CD4-positive, alpha-beta T cell treated with Interleukin-21 for 1 hour (primary cell): ENCODE results near the gene FAF1.
"Not testable (repeated sequence)": the region's sequence is repeated elsewhere in the genome, so short reads cannot be mapped to it uniquely, and the experiment has no call there.

Experiments used
- DNase-seq: peaks from one replicate; pipeline ENCODE4 v3.0.0-alpha.2; 2020

The FAF1 gene

DNA sequence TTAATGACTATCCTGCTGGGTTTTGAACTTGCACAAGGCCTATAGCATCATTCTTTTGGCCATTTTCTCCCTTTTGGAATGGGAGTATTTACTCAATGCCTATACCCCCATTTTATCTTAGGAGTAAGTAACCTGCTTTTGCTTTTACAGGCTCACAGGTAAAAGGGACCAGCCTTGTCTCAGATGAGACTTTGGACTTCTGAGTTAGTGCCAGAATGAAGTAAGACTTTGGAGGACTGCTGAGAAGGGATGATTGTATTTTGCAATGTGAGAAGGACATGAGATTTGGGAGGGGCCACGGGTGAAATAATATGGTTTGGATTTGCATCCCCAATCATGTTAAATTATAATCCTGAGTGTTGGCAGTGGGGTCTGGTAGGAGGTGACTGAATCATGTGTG is 212.7 kb downstream of the FAF1 start:
- no peak for DNase-seq

DNA sequence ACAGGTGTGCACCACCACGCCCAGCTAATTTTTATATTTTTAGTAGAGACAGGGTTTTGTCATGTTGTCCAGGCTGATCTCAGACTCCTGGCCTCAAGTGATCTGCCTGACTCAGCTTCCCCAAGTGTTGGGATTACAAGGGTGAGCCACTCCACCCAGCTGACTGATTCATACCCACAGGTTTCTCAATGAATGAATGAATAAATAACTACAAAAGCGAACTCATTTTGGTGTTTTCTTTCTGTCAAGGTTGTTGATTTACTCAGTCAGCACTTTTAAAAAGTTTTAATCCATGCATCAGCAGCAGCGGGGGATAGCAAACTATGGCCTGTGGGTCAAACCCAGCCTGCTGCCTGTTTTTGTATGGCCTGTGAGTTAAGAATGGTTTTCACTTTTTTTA is 217.5 kb downstream of the FAF1 start:
- no peak for DNase-seq

DNA sequence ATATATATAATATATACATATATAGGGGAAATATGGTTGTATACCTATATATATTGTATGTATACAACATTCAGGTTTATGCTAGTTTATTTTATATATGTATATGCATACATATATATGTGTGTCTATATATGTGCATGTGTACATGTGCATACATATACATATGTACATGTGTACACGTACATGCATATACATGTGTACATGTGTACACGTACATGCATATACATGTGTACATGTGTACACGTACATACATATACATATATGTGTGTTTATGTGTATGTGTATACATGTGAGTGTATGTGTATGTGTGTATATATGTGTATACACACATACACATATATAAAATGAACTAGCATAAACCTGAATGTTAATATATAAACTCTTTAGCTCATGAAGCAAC is 220.9 kb downstream of the FAF1 start:
- no peak for DNase-seq

DNA sequence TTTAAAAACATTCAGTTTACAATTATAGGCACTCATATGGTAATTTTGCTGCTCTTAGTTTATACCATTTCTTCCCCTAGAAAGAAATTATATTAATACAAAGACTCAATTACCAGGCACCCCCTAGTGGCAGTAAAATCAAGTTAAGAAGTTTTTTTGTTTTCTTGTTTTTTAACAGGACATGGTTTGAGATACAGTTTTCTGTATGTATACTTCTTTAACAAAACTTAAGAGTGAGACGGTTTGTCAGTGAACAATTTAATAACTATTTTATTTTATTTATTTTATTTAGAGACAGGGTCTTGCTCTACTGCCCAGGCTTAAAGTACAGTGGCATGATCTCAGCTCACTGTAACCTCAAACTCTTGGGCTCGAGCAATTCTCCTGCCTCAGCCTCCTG is 224.6 kb downstream of the FAF1 start:
- no peak for DNase-seq

DNA sequence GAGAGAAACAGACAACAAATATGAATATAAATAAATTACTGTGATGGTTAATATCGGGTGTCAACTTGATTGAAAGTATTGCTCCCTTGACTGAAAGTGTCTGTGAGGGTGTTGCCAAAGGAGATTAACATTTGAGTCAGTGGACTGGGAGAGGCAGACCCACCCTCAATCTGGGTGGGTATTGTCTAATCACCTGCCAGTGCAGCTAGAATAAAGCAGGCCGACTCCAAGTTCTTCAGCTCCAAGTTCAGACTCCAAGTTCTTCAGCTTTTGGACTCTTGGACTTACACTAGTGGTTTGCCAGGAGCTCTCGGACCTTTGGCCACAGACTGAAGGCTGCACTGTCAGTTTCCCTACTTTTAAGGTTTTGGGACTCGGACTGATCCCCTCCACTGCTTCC is 232.5 kb downstream of the FAF1 start:
- DNase-seq, result not testable (repeated sequence)

DNA sequence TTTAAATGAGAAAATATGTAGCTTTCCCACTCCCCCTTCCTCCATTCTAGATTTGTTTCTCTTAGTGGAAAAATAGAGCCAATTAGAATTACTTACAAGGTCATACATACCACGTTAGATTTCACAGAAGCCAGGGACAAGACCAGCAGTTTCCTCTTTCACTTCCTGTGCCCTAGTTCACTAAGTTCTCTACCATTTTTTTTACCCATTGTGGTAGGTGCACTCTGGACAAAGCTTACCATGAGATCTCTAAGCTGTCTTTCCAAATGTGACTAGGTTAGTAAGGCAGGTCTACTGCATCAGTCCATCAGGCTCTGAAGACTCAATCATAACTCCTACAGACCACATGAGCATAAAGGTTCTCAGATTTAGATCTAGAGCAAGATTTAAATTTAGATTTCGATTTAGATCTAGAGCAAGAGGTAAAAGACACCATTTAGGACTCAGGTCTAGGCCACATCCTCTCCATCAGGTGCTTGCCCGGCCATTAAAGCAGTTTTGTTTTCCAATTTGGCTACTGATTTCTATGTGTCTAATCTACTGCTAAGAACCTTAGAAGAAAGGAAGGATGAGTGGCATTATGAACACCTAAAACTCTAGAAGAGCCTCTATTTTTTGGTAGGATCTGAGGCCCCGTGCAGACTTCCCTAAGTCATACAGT is 235.3 kb downstream of the FAF1 start:
- no peak for DNase-seq

DNA sequence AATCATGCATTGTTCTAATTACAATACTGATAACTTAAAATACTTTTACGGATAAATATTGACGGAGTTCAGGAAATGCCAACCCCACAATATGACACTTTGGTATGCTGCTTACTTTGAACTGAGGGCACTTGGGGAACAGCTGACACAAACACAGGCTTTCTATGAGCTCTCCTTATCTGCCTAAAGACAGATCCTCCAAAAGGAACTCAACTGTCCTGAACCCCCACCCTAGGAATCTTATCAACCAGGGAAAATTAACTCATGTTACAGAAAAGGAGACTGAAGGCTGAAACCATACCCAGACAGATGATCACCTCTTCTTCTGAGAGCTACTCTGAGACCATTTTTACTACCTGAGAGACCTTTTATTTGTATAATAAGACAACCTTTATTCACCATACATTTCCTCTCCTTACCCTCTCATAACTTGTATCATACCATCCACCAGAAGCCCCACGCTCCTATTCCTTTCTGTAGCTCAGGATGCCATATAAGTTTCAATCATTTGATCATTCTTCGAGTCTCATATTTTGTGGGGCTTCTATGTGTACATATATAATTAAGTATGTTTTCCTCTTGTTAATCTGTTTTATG is 239.5 kb downstream of the FAF1 start:
- DNase-seq, result no peak

DNA sequence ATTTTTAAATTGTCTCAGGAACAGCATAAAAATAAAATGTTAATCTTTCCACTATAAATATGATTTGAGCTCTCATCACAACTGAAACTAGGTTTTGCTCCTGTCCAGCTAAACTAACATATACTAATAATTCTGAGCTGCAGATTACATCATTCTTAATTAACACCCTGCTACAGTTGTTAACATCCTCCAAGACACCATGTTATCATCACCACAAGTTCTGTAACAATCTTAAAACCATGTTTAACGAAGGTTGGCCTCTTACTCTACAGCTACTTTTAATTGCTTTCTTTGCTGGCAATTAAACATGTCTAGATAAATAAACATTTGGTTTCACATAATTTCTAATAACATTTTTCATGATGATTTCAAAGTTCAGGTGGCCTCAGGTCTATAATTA is 240.9 kb downstream of the FAF1 start:
- no peak for DNase-seq

DNA sequence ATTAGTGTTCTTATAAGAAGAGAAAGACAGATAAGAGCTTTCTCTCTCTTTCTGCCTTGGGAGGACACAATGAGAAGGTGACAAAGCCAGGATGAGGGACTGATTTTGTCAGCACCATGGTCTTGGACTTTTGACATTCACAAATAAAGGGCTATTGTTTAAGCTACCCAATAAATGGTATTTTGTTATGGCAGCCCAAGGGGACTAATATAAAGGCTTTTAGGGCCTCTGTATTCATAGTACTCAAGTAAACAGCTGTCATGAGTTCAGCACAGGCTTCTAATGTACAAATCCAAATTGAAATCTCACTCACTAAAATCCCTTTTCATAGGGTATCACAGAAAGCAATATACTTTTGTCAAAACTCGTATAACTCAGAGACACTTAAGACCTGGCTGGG is 242.7 kb downstream of the FAF1 start:
- no peak for DNase-seq

DNA sequence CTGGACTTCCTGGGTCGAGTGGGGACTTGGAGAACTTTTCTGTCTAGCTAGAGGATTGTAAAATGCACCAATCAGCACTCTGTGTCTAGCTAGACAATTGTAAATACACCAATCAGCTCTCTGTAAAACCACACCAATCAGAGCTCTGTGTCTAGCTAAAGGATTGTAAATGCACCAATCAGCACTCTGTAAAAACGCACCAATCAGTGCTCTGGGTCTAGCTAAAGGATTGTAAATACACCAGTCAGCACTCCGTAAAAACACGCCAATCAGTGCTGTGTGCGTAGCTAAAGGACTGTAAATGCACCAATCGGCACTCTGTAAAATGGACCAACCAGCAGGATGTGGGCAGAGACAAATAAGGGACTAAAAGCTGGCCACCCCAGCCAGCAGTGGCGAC is 243.6 kb downstream of the FAF1 start:
- DNase-seq, result not testable (repeated sequence)

DNA sequence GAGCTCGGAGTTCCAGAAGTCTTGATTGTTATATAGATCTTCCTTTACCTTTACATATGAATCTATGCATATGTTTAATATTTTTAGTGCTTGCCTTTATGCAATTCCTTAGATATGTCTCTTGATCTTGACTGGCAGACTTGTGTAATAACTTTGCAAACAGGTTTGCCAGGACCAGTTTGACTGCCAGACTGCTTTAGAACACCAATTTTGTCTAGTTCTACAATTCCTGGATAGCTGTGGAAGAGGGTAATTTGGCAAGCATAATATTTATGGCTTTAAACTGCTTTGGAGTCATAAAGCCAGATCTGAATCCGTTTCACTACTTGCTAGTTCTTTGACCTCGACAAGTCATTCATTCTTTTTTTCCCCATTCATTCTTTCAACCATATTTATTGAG is 250.0 kb downstream of the FAF1 start:
- DNase-seq, result no peak

DNA sequence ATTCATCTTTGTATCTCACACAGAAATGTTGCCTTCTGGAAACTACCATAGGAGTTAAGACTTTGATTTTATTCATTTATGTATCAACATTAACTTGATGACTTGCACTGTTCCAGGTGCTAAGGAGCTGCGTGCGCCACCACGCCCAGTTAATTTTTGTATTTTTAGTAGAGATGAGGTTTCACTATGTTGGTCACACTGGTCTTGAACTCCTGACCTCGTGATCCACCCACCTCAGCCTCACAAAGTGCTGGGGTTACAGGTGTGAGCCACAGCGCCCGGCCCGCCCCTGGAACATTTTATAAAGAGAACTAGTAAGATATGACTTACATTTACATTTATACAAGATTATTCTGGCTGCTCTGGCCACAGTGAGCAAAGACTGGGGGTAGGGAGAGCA is 252.2 kb downstream of the FAF1 start:
- DNase-seq, result no peak

DNA sequence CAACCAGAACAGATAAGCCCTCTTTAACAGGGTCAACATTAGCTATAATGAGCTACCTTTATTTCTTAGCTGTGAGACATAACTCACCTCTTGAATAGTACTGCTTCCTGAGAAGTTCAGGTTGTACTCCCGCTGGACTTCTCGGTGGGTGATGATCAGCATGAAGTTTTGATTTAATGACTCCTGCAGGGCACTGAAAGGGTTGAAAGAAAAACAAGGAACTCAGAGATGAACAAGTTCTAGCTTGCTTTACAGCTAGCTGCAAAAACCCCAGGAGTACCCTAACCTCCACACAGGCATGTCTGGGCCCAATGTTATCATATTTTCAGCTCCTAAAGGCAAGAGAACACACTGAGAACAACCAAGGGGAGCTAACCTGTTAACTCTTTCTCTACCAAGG is 254.4 kb downstream of the FAF1 start:
- DNase-seq, result no peak

DNA sequence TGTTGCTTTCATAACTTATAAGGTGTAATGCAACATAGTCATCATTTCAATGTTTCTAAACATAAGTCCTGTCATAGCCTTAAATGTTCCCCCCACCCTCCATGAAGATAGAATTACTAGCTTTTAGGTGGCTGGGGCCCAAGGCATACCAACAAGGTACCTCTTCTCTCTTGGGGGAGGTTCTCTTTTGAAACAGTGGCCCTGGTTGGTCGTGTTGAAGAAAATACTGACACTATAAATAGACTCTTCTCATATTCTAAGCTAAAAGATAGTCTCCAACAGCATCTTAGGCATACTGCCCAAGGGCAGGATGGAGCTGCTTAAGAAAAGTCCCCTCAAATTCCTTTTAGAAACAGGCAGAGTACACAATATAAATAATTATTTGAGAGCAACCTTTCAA is 255.0 kb downstream of the FAF1 start:
- no peak for DNase-seq

DNA sequence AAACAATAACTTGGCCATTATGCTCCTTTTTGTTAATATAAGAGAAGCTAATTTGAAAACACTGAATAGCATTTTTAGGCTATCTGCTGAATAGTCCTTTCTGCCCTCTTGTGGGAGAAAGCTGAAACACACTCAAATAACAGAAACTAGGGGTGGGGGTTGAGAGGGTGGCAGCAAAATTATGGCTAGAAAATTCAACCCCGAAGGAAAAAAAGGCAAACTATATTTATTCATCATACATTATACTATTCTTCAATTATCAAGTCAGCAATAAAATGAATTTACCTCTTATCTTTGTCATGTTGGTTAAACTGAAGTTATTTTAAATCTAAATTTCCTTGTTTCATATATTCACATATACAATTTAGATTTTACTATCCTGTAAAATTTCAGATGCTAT is 255.9 kb downstream of the FAF1 start:
- DNase-seq, result peak; percentile 22

DNA sequence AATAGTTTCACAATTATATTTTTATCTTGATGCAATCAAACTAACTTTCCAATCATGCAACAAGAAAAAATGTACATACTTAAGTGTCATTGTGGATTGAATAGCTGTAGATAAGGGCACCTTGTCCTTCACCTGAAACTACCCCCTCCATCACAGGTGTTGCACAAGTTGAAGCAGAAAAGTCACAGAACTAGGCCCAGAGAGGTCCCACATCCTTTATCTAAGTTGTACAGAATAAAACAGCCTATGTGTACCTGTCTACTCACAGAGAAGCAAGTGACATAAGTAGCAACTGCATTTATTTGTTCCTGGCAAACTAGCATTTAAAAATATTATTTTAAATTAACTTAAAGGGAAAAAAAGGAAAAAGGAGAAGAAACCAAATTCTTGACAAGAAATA is 256.8 kb downstream of the FAF1 start:
- no peak for DNase-seq

DNA sequence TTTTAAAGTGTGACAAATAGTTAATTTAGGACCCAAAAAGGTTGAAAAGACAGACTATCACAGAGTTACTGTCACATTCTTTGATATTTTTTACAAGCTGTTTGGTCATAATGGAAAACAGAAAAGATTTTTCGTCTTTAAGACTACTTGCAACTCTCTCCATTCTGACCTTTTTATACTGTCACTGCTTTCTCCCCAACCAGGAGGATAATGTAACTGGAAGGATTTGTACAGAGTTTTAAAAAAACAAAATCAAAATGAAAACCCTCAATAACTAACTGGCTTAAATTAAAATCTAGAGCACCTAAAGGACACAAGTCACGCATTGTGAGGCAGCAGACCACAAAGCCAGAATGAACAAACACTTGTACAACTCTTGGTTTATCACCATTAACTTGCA is 257.7 kb downstream of the FAF1 start:
- no peak for DNase-seq

DNA sequence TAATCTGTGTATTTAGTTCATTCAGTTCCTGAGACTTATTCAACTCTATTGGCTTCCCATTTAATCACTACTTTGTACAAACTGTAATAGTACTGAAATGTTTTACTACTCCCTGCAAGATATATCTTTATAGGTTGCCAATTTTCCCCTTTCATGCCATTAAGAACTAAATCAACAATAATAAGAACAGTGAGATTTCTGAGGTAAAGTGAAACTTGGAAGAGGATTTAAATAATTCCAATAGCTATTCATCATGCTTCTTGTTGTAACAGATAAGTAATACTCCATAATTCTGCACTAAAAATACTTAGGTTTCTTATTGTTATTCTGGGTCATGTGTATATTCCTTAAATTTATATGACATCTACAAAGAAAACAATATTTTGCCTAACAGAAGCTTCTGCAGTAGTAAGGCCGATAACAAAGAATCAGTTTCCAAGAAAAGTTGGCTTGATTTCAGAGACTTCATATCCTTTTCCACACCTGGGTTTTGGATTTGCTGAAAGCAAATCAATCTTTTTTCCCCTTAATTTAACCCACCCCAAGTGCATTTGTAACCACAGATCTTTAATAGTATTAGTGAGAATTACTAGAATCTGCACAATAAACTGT is 258.3 kb downstream of the FAF1 start:
- no peak for DNase-seq

DNA sequence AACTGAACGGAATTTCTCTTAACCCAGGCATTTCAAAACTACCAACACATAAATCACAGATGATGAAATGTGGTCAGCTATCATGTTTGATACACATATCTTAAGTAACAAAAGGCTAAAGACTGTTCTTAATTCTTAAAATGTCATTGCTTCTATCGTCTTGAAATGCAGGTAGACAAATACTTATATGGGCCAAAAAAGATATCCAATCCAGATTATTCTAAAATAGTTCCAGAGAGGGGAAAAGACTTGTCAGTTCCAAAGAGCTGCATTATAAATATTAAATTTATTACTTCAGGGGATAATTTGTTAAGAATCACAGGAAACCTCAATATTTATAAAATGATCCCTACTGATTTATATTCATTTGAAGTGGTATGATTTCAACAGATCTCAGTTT is 259.4 kb downstream of the FAF1 start:
- no peak for DNase-seq

DNA sequence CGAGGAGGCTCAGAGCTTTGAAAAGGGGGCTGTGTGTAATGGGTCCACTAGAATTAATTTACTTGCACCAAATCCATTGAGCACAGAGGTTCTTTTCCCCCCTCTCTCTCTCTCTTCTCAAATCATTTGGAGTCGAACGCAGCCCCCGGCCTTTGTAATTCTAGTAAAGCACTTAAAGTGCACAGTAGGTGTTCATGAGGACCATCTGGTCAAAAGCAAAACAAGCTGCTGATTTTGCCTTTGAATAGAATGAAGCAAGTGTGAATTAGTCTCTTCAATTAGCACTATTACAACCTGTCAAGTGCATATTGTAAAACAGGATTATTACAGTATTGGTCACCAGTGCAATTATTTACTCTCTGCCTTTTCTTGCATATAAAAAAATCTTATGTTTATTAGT is 259.9 kb downstream of the FAF1 start:
- no peak for DNase-seq

DNA sequence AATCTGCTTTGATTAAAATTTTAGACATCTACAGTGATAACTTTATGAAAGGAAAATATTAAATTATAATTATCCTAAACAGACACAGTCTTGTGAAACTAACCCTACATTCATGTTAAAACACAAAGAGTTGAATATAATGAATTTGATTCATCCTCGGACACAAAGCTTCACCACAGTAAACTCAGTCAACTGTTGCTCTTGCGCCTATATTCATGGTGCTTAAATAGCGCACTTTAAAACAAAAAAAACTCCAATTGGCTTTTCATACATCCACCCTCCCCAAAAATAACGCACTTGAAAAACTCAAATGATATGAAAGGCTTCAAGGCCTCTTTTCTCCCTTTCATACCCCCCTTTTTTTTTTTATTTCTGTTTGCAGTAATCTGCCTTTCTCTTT is 260.3 kb downstream of the FAF1 start:
- no peak for DNase-seq

DNA sequence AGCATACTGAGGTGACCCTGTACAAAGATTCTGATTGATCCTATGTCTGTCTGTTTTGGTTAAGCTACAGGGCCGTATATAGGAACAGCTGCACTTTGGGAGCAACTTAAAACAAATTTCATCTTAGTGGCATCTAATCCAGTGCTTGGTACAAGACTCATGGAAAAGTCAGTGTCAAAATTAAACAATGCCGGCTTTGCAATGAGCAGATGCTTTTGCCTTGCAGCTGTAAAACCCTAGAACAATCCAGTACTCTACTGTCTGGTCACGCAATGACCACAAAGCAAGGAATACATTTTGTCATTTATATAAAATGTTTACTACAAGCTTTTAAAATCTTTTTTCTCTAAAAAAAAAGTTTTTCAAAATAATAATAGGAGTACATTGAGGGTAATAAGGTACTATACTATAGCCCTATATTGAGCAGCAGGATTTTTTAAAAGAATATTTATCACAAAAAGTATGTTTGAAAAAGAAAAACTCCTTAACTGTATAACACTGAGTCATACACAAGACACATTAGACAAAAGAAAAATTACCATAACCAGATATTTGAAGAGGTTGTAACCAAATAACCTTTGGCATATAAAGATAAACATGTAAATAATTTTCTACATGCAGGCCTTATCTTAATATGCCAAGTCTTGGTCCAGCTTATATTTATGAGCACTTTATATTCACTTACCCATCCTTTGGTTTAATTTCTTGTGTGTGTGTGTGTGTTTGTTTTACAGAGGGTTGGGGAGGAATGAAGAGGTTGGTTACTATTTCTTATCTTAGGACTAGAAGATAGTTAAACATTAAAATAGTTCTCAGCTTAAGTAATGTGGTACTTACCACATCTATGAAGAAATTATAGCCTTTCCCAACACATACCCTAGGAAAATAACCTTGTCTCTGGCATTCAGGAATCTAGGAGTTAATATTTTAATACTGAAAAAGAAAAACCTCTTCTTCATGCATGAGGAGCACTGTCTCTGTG is 262.3 kb downstream of the FAF1 start:
- no peak for DNase-seq

DNA sequence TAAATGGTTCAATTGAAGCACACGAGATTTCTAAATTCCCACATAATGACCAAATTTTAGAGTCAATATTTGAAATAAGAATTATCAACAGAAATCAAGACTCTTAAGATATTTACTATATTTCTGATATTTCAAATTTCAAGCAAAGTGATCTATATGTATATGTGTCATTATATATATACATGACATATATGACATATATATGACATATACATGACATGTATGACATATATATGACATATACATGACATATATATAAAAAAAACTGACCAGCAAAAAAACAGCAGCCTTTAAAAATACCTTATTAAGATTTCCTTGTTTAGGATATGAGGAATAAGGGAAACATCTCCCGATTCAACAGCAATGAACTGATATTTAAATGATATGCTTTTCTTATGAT is 266.2 kb downstream of the FAF1 start:
- DNase-seq, result no peak

DNA sequence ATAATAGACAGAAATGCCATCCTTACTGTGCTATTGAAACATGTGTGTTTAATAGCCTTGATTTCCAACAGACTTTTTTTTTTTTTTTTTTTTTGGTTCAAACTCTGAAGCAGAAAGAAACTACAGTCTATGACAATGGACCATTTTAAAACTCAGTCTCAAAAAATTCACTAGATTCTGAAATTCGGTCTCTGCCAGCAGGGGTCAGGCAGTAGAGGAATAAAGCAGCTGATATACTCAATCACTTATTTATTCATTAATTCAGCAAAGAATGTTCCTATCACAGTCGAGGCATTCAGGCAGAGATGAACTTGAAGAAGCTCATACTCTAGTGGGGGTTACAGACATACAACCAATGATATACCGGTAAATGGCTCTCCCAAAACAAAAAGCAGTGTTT is 275.9 kb downstream of the FAF1 start:
- no peak for DNase-seq
